Immature natural killer cell (primary cell): ENCODE data around the gene CAPZB. TPM values are rescaled to one million over a fixed set of nuclear protein-coding genes. Genes with fewer than 3 reads are reported as not detected.

Experiments
- DNase-seq, 3 donors: peaks; one replicate each; pipeline ENCODE4 v3.0.0; 2022; ENCODE audit warnings: mixed read lengths in 1 of 3
- H3K27ac Mint-ChIP-seq, 6 donors: one replicate each; pipeline ENCODE4 v1.8.0; 2020; ENCODE audit warnings: mixed read lengths in 6 of 6, mild to moderate bottlenecking in 5 of 6, inconsistent platforms in 4 of 6, moderate library complexity in 3 of 6
- H3K27me3 Mint-ChIP-seq, 3 donors: one replicate each; pipeline ENCODE4 v1.8.0; 2020 to 2021; ENCODE audit warnings: low read depth in 3 of 3, mild to moderate bottlenecking in 3 of 3, mixed read lengths in 3 of 3, moderate library complexity in 3 of 3, inconsistent platforms in 1 of 3
- H3K36me3 Mint-ChIP-seq, 3 donors: one replicate each; pipeline ENCODE4 v1.8.0; 2020; ENCODE audit warnings: mixed read lengths in 3 of 3, inconsistent platforms in 2 of 3, mild to moderate bottlenecking in 2 of 3
- H3K4me1 Mint-ChIP-seq, 2 donors: one replicate each; pipeline ENCODE4 v1.8.0; 2020; ENCODE audit warnings: inconsistent platforms in 2 of 2, mild to moderate bottlenecking in 2 of 2, mixed read lengths in 2 of 2, moderate library complexity in 1 of 2
- H3K4me3 Mint-ChIP-seq, 5 donors: one replicate each; pipeline ENCODE4 v1.8.0; 2020; ENCODE audit warnings: mild to moderate bottlenecking in 5 of 5, mixed read lengths in 5 of 5, inconsistent platforms in 3 of 5, moderate library complexity in 3 of 5
- H3K9me3 Mint-ChIP-seq, 6 donors: one replicate each; pipeline ENCODE4 v1.8.0; 2020; ENCODE audit warnings: mild to moderate bottlenecking in 6 of 6, mixed read lengths in 6 of 6, inconsistent platforms in 4 of 6, moderate library complexity in 3 of 6
- polyA plus RNA-seq, 3 donors: library from polyadenylated mRNA; unstranded; fragments of 300-500 nt; fragmentation: Illumina TruSeq; gene quantifications; one replicate each; pipeline ENCODE4 v1.2.3, GENCODE V29; 2021

CAPZB gene
- polyA plus RNA-seq, 3 donors from 2014 or later, result 447 to 644 (median 455) TPM

DNA sequence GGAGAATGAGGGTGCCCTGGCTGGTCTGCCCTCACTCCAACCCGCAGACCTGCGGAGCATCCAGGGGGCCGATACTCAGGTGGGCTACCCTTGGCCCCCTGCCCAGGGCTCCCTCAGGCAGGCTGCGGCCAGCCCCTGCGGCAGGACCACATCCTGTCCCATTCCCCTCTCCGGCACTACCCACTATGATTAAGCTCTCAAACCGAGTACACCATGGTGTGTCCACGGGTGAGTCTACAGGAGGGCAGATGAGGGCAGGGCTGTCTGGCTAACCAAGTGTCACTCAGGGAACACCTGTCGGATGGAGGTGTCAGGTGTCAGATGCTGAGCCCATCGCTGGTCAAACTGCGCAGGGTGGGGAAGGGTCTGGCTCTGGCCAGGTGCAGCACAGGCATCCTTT is 126.0 kb downstream of the CAPZB start:
- H3K4me3 Mint-ChIP-seq, result peak overlapping the region in 1 of 5 donors; percentile 18
- peaks cover 0 to 5% (median 3%) of the 10 kb centered on the region in 3 donors for H3K27me3 Mint-ChIP-seq
- no peak for DNase-seq
- H3K36me3 Mint-ChIP-seq, result peaks cover 0 to 8% (median 0%) of the 10 kb centered on the region in 3 donors
- H3K4me1 Mint-ChIP-seq, result peaks cover 61 to 68% of the 10 kb centered on the region in 2 donors
- peak overlapping the region in 2 of 6 donors; percentile 39 to 67 for H3K27ac Mint-ChIP-seq
- H3K9me3 Mint-ChIP-seq, result no peaks in the 10 kb centered on the region

DNA sequence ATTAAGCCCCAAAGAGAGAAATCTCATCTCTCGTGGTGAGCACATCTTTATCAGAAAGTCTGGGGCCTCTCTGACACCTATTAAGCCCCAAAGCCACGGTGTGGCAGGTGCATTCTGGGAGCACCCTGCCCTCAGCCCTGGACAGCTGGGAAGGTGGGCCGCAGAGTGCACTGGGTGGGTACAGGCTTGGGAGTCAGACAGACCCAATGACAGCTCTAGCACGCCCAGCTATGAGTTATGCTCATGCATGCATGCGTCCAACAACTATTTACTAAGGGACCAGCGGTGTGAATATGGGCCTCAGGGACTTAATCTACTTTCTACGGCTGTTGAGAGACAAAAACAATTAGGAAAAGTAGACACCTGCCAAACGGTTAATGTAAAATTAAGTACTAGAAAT is 126.6 kb downstream of the CAPZB start:
- Mint-ChIP-seq H3K9me3 (no peaks in the 10 kb centered on the region), H3K27ac (no peak overlapping the region), H3K4me1 (peaks cover 56 to 66% of the 10 kb centered on the region in 2 donors), H3K27me3 (peaks cover 0 to 5% (median 3%) of the 10 kb centered on the region in 3 donors), H3K36me3 (peaks cover 0 to 12% (median 0%) of the 10 kb centered on the region in 3 donors), H3K4me3 (no peak overlapping the region)
- DNase-seq, result no peak

DNA sequence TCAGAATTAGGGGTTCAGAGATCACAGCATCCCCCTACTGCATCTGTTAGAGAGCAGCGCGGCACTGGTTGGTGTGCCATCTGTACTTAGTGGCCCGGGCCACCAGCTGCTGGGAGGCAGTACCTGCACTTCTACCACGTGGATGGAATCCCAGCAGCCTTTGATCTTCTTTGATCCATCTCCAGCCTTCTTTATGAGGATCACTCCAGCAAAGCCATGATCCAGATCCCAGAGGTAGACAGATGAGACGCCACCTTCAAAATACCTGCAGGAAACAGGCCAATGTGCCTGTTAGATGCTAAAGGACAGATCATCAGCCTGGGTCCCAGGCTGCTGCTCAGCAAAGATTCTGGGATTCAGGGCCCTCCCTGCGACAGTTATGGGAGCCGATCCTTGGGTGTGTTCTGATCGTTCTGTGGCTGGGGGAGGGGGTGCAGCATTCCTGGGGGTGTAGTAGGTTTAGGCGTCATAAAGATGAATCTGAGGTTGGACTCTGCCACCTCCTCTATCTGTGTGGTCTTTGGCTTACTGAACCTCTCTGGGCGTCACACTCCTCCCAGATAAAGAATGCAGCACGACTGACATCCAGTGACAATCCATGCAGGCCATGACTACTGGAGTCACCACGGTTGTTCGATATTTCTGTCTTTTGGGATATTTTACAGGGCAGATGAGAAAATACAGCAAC is 127.9 kb downstream of the CAPZB start:
- Mint-ChIP-seq H3K4me1 (peaks cover 49 to 55% of the 10 kb centered on the region in 2 donors), H3K36me3 (peaks cover 0 to 17% (median under 1%) of the 10 kb centered on the region in 3 donors), H3K27me3 (peaks cover 3% of the 10 kb centered on the region in 3 donors), H3K27ac (peak overlapping the region in 4 of 6 donors; percentile 3 to 84 (median 39)), H3K4me3 (no peak overlapping the region), H3K9me3 (no peaks in the 10 kb centered on the region)
- DNase-seq, result no peak

DNA sequence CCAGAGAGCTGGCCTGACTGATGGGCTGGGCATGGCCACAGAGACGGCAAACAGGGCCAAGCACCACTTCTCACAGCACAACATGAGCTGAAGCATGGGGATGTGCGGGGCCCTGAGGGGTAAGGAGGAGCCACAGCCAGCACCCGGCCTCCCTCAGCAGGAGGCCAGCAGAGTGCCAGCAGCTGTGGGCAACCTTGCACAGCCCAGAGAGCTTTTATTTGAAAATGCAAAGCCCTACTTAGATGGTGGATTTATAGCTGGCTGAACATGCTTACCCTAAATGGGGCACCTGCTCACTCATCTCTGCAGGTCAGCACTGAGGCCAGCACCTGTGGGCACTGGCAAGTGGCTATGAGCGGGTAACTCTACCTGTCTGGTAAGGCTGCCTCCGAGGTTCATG is 129.1 kb downstream of the CAPZB start:
- Mint-ChIP-seq H3K4me3 (no peak overlapping the region), H3K4me1 (peaks cover 43 to 44% of the 10 kb centered on the region in 2 donors), H3K9me3 (no peaks in the 10 kb centered on the region), H3K27ac (peak overlapping the region in 1 of 6 donors; percentile 32), H3K36me3 (peaks cover 0 to 22% (median 3%) of the 10 kb centered on the region in 3 donors), H3K27me3 (peaks cover 3% of the 10 kb centered on the region in 3 donors)
- DNase-seq, result no peak

DNA sequence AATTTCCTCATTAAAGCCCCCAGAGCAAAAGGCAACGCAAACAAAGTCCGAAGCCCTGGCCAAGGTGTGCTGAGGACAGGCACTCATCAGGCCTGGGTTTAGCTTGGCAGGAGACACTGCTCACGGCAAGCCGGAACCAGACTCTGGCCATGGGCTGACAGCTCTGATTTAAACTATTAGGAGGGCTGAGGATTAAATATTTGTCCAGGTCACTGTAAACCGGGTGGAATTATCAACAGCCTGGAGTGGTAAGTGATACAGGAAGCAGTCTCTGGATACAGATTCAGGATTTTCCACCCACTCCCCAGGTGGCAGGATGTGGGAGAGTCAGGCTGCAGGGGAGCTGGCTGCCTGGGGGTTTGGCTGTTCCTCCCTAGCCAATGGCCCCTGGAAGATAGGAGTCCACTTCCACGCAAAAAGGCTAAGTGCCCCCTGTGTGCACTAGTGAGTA is 130.8 kb downstream of the CAPZB start:
- H3K27me3 Mint-ChIP-seq, result peaks cover 0 to 5% (median 3%) of the 10 kb centered on the region in 3 donors
- no peaks in the 10 kb centered on the region for H3K9me3 Mint-ChIP-seq
- H3K4me1 Mint-ChIP-seq, result peaks cover 26 to 27% of the 10 kb centered on the region in 2 donors
- H3K36me3 Mint-ChIP-seq, result peaks cover 0 to 26% (median 3%) of the 10 kb centered on the region in 3 donors
- DNase-seq, result no peak
- H3K27ac Mint-ChIP-seq, result no peak overlapping the region
- no peak overlapping the region for H3K4me3 Mint-ChIP-seq

DNA sequence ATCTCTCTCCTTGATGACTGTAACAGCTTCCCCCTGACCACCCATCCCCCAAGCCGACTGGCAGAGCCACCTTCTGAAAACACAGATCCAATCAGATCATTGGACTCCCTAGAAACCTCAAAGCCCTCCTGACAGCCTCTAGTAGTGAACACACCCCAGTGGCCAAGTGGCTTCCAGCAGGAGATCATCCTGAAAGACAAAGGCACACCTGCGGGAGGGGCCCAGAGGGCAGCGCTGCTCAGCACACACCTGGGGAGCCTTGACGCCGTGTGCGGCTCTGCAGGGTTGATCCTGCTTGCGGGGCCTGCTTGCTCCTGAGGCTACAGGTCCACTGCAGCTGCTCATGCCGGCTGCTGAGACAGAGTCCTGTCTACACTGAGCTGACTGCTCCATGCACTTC is 131.7 kb downstream of the CAPZB start:
- Mint-ChIP-seq H3K4me1 (peaks cover 16 to 17% of the 10 kb centered on the region in 2 donors), H3K27me3 (peaks cover 0 to 5% (median 3%) of the 10 kb centered on the region in 3 donors), H3K4me3 (no peak overlapping the region), H3K36me3 (peaks cover 0 to 26% (median 3%) of the 10 kb centered on the region in 3 donors), H3K27ac (no peak overlapping the region), H3K9me3 (no peaks in the 10 kb centered on the region)
- no peak for DNase-seq

DNA sequence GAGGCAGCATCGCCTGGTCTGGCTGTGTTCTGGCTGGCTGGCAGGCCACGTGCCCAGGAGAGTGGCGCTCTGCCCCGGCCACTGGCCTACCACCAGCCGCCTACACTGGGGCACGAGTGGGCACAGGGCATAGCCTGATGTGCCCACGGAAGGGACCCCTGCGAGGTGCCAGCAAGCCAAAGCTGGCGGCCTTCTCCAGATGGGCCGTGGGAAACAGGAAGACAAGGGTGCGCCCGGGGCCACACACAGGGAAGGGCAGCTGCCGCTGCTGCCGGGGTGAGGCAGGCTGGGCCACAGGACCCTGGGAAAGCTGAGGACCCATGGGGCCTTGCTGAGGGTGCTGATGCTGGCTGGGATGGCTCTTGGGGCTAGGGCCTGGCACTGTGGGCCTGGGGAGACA is 132.5 kb downstream of the CAPZB start:
- Mint-ChIP-seq H3K4me1 (peaks cover 10 to 11% of the 10 kb centered on the region in 2 donors), H3K27ac (peak overlapping the region in 1 of 6 donors; percentile 18), H3K4me3 (no peak overlapping the region), H3K9me3 (no peaks in the 10 kb centered on the region), H3K27me3 (peaks cover 0 to 3% (median 2%) of the 10 kb centered on the region in 3 donors), H3K36me3 (peaks cover 0 to 26% (median 3%) of the 10 kb centered on the region in 3 donors)
- no peak for DNase-seq

DNA sequence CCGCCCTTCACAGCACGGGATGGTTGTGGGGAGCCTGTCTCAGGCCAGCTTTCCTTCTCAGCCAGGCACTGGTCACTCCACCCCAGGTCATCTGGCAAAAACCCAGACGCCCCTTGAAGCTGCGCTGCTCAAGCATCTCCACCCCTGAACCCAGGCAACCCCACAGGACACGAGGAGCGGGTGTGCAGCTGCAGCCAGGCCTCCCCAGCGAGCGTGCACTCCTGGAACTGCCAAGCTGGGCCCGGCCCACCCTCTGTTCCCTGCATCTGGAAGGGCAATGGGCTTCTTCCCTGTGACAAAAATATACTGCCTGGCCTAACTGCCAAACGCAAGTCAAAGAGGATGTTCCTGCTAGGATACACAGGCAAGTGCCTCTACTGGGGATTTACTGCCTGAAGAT is 133.5 kb downstream of the CAPZB start:
- peaks cover 0 to 5% (median 3%) of the 10 kb centered on the region in 3 donors for H3K27me3 Mint-ChIP-seq
- DNase-seq, result no peak
- H3K4me3 Mint-ChIP-seq, result no peak overlapping the region
- H3K36me3 Mint-ChIP-seq, result peaks cover 0 to 26% (median 3%) of the 10 kb centered on the region in 3 donors
- no peaks in the 10 kb centered on the region for H3K9me3 Mint-ChIP-seq
- peak overlapping the region in 1 of 6 donors; percentile 8 for H3K27ac Mint-ChIP-seq
- peaks cover 5 to 7% of the 10 kb centered on the region in 2 donors for H3K4me1 Mint-ChIP-seq

DNA sequence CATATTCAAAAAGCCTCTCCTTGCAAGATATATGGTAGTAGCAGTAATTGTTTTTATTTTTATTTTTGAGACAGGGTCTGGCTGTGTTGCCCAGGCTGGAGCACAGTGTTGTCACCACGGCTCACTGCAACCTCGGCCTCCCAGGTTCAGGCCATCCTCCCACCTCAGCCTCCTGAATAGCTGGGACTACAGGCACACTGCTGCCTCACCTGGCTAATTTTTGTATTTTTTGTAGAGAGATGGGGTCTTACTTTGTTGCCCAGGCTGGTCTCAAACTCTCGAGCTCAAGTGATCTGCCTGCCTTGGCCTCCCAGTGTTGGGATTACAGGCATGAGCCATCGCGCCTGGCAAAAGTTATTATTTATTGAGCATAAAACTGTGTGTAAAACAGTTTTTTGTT is 134.8 kb downstream of the CAPZB start:
- Mint-ChIP-seq H3K36me3 (peaks cover 0 to 25% (median 3%) of the 10 kb centered on the region in 3 donors), H3K27me3 (peaks cover 2 to 5% (median 3%) of the 10 kb centered on the region in 3 donors), H3K9me3 (no peaks in the 10 kb centered on the region), H3K4me1 (peaks cover 5 to 7% of the 10 kb centered on the region in 2 donors), H3K27ac (no peak overlapping the region), H3K4me3 (no peak overlapping the region)
- DNase-seq, result no peak

DNA sequence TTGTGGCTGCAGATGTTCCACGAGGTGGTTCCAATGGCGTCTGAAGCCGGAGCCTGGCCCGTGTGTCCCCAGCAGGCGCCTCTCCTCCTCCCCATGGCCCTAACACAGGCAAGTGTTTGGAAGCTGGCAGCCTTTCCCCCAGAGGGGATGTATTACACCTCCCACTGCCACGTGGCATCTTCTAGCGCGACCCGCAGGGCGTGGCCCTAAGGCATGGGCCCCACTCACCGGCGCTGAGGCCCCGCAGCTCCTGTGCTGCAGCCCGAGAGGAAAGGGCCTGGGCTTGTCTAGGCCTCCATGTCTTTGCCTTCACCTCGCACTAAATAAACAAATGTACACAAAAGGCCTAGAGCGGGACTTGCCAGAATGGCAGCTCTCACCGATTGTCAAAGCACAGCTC is 135.3 kb downstream of the CAPZB start:
- H3K9me3 Mint-ChIP-seq, result no peaks in the 10 kb centered on the region
- no peak for DNase-seq
- peak overlapping the region in 2 of 6 donors; percentile 45 to 63 for H3K27ac Mint-ChIP-seq
- H3K4me1 Mint-ChIP-seq, result peaks cover 5 to 7% of the 10 kb centered on the region in 2 donors
- H3K27me3 Mint-ChIP-seq, result peaks cover 2 to 5% (median 3%) of the 10 kb centered on the region in 3 donors
- H3K36me3 Mint-ChIP-seq, result peaks cover 0 to 25% (median 3%) of the 10 kb centered on the region in 3 donors
- H3K4me3 Mint-ChIP-seq, result no peak overlapping the region

DNA sequence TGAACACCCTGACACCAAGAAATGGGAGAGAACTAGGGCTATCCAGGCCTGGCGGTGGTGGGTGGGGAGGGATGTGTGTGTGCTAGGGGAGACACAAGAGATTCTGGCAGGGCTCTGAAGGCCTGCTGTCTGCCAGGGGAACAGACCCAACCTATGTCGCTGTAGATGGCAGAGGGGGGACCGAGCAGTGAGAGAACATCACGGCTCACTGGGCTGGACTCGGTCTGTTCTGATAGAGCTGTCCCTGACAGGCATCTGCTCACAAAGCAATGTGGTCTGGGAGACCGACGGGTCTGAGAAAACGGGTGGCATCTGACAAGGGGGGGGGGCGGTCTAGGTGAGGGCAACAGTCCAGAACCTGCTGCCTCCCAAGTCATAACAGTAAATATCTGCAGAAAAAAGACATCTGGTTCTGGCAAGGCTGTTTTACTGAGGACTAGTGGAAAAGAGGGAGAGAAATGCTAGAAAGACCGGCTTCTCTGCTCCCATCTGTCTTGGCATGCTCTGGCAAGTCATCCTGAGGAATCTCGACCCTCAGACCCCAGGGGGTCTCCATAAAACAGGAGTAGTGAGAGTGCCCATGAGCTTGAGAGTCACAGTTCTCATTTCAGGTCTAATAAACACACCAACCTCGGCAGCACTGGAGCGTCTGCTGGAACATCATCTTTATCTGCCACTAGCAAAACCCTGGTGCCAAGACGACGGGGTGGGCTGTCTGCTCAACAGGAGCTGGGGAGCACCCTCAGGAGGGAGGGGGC is 136.7 kb downstream of the CAPZB start:
- no peak for DNase-seq
- Mint-ChIP-seq H3K4me3 (no peak overlapping the region), H3K27ac (peak overlapping the region in 1 of 6 donors; percentile 58), H3K27me3 (peaks cover 2 to 7% (median 5%) of the 10 kb centered on the region in 3 donors), H3K9me3 (no peaks in the 10 kb centered on the region), H3K4me1 (peaks cover 5 to 7% of the 10 kb centered on the region in 2 donors), H3K36me3 (peaks cover 0 to 24% (median 7%) of the 10 kb centered on the region in 3 donors)

DNA sequence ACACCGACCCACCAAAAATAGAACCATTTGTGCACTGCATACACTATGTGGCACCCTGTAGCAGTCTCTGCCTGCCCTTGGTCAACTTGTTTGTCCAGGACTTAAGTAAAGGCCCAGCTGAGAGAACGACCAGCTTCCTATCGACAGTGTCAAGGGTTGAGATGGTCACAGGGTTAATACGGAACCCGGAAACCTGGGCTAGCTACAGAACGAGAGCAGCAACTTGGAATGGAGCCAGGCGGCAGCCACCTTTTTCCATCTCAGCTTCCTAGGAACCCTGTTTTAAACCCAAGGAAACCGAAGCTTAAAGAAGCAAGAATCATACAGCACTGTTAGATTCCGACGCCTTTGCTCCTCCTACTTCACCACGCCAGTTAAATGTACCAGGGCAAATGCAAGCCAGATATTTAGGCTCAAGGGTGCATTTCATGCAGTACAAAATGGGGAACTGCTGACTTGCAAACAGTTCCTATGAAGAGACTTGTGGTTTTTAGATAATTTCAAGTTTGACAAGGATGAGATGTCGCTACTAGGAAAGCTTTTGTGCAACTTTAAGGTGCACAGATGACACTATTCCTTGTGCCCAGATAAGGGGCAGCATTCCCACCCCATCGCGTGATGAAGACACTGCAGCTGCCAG is 137.7 kb downstream of the CAPZB start:
- H3K27me3 Mint-ChIP-seq, result peaks cover 2 to 7% (median 5%) of the 10 kb centered on the region in 3 donors
- H3K27ac Mint-ChIP-seq, result peak overlapping the region in 4 of 6 donors; percentile 19 to 69 (median 30)
- H3K4me3 Mint-ChIP-seq, result no peak overlapping the region
- H3K4me1 Mint-ChIP-seq, result peaks cover 5 to 7% of the 10 kb centered on the region in 2 donors
- peaks cover 3 to 21% (median 7%) of the 10 kb centered on the region in 3 donors for H3K36me3 Mint-ChIP-seq
- no peaks in the 10 kb centered on the region for H3K9me3 Mint-ChIP-seq
- DNase-seq, result no peak

DNA sequence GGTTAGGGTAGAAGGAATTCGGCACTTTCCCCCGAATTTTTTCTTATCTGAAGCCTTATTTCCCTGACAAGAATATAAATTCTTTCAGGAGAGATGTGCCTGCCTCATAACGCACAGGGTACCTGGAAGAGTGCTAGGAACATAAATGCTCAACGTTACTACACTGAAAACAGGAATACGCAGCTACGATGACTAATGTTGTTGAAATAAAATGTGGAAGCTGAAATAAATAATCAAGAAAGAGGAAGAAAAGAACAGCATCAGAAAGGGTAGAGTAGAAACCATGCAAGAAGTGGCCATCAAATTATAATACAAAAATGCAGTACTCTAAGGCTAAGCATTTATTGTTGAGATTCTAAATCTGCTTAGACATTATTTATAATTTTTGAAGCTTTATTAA is 139.3 kb downstream of the CAPZB start:
- peaks cover 6 to 11% of the 10 kb centered on the region in 2 donors for H3K4me1 Mint-ChIP-seq
- peak overlapping the region in 2 of 6 donors; percentile 2 to 36 for H3K27ac Mint-ChIP-seq
- peaks cover 4 to 17% (median 5%) of the 10 kb centered on the region in 3 donors for H3K36me3 Mint-ChIP-seq
- H3K9me3 Mint-ChIP-seq, result no peaks in the 10 kb centered on the region
- no peak overlapping the region for H3K4me3 Mint-ChIP-seq
- H3K27me3 Mint-ChIP-seq, result peaks cover 2 to 13% (median 8%) of the 10 kb centered on the region in 3 donors
- no peak for DNase-seq
